SU-DHL-6 (cell line): Measurements from ENCODE around the gene CCR8.

Experiments used
- H2AFZ ChIP-seq: fragments of 200-600 bp; sonication (generic); 2 replicates; pipeline ENCODE4 v1.6.1; 2014; ENCODE audit warnings: low read depth, mild to moderate bottlenecking, moderate library complexity, mixed read lengths, antibody characterized with exemption, low read length; ENCODE audit not compliant: severe bottlenecking
- H3F3A ChIP-seq: fragments of 200-600 bp; shearing (Covaris generic); 2 replicates; pipeline ENCODE4 v1.6.0; 2016; ENCODE audit warnings: antibody characterized with exemption, mild to moderate bottlenecking; ENCODE audit not compliant: insufficient read depth
- H3K27ac ChIP-seq: fragments of 200-600 bp; sonication (generic); 2 replicates; pipeline ENCODE4 v1.5.1; 2016; ENCODE audit warnings: low read depth, mild to moderate bottlenecking, low read length, moderate library complexity, mixed read lengths
- H3K27me3 ChIP-seq: fragments of 200-600 bp; sonication (generic), shearing (Covaris generic); 2 replicates; pipeline ENCODE4 v1.6.0; 2014; ENCODE audit warnings: mild to moderate bottlenecking, low read length
- H3K36me3 ChIP-seq: fragments of 200-600 bp; sonication (generic); 2 replicates; pipeline ENCODE4 v1.6.1; 2014; ENCODE audit warnings: mild to moderate bottlenecking, low read length, mixed read lengths
- H3K4me2 ChIP-seq: fragments of 300-600, 200-600 bp; shearing (Covaris generic), sonication (generic); 2 replicates; pipeline ENCODE4 v1.6.0; 2014; ENCODE audit warnings: low read length, low read depth, mild to moderate bottlenecking; ENCODE audit not compliant: poor library complexity, severe bottlenecking
- H3K4me3 ChIP-seq: fragments of 200-600 bp; sonication (generic); 2 replicates; pipeline ENCODE4 v1.5.1; 2014; ENCODE audit warnings: antibody characterized with exemption, low read length, mild to moderate bottlenecking, mixed read lengths; ENCODE audit not compliant: insufficient read depth, poor library complexity, severe bottlenecking
- H3K79me2 ChIP-seq: fragments of 200-600 bp; sonication (generic); 2 replicates; pipeline ENCODE4 v1.6.1; 2014; ENCODE audit warnings: mild to moderate bottlenecking, low read length, moderate library complexity; ENCODE audit not compliant: insufficient read depth
- H3K9ac ChIP-seq: fragments of 200-600 bp; sonication (generic); 2 replicates; pipeline ENCODE4 v1.7.0; 2014; ENCODE audit warnings: mild to moderate bottlenecking, low read length
- H3K9me2 ChIP-seq: fragments of 200-600 bp; sonication (generic); replicated peaks from 2 replicates; pipeline ENCODE4 v1.6.1; 2014; ENCODE audit warnings: low read length; ENCODE audit not compliant: insufficient read depth
- H3K9me3 ChIP-seq: fragments of 200-600 bp; sonication (generic); 2 replicates; pipeline ENCODE4 v1.6.1; 2014; ENCODE audit warnings: low read length, mixed read lengths; ENCODE audit not compliant: insufficient read depth
- H4K20me1 ChIP-seq: fragments of 200-600 bp; sonication (generic); 2 replicates; pipeline ENCODE4 v1.6.1; 2014; ENCODE audit warnings: low read depth, mild to moderate bottlenecking, antibody characterized with exemption, low read length, moderate library complexity, mixed read lengths
- EZH2phosphoT487 ChIP-seq: fragments of 200-600 bp; sonication (generic), shearing (Covaris generic); conservative IDR thresholded peaks from 2 replicates; pipeline ENCODE4 v1.6.1; 2018; ENCODE audit warnings: mild to moderate bottlenecking, antibody characterized with exemption, low read length, moderate library complexity, mixed read lengths
- TF ChIP-seq, protein P1 (sequence below): fragments of 200-600 bp; sonication (generic); IDR thresholded peaks from one replicate; pipeline ENCODE4 v1.5.1; 2017; ENCODE audit warnings: antibody characterized with exemption, mild to moderate bottlenecking, low read length, moderate library complexity; ENCODE audit not compliant: insufficient read depth, poor library complexity, severe bottlenecking

The CCR8 gene

GRCh38 chr3:39292961-39293360, 36.5 kb upstream of the CCR8 start:
- no peaks in the 10 kb centered on the region for H3K9me3 ChIP-seq
- no peaks in the 10 kb centered on the region for H3K27me3 ChIP-seq
- H3K79me2 ChIP-seq = no peaks in the 10 kb centered on the region
- H3K36me3 ChIP-seq = no peaks in the 10 kb centered on the region
- no peak overlapping the region for H3K9ac ChIP-seq
- H3F3A ChIP-seq = no peaks in the 10 kb centered on the region
- H3K9me2 ChIP-seq = no peaks in the 10 kb centered on the region
- TF ChIP-seq, protein P1, sequence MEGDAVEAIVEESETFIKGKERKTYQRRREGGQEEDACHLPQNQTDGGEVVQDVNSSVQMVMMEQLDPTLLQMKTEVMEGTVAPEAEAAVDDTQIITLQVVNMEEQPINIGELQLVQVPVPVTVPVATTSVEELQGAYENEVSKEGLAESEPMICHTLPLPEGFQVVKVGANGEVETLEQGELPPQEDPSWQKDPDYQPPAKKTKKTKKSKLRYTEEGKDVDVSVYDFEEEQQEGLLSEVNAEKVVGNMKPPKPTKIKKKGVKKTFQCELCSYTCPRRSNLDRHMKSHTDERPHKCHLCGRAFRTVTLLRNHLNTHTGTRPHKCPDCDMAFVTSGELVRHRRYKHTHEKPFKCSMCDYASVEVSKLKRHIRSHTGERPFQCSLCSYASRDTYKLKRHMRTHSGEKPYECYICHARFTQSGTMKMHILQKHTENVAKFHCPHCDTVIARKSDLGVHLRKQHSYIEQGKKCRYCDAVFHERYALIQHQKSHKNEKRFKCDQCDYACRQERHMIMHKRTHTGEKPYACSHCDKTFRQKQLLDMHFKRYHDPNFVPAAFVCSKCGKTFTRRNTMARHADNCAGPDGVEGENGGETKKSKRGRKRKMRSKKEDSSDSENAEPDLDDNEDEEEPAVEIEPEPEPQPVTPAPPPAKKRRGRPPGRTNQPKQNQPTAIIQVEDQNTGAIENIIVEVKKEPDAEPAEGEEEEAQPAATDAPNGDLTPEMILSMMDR = no peak
- no peak for TF ChIP-seq EZH2phosphoT487
- no peak overlapping the region for H3K4me2 ChIP-seq
- H3K4me3 ChIP-seq = no peak overlapping the region
- no peaks in the 10 kb centered on the region for H4K20me1 ChIP-seq
- H2AFZ ChIP-seq = no peak overlapping the region
- no peak overlapping the region for H3K27ac ChIP-seq

- Histone ChIP-seq H3K36me3 (no peaks in the 10 kb centered on the region), H4K20me1 (no peaks in the 10 kb centered on the region), H3F3A (no peaks in the 10 kb centered on the region), H3K9ac (no peak overlapping the region), H3K79me2 (no peaks in the 10 kb centered on the region), H3K9me3 (0 out of 2 replicates have a peak, but pooled peaks cover 3% of the 10 kb centered on the region), H3K4me2 (no peak overlapping the region), H3K27ac (no peak overlapping the region), H3K9me2 (no peaks in the 10 kb centered on the region), H2AFZ (no peak overlapping the region), H3K4me3 (no peak overlapping the region), H3K27me3 (no peaks in the 10 kb centered on the region)
- TF ChIP-seq, protein P1 = no peak
- no peak for TF ChIP-seq EZH2phosphoT487
Observed at GRCh38 chr3:39294446-39295183, 34.9 kb upstream of the CCR8 start.

DNA sequence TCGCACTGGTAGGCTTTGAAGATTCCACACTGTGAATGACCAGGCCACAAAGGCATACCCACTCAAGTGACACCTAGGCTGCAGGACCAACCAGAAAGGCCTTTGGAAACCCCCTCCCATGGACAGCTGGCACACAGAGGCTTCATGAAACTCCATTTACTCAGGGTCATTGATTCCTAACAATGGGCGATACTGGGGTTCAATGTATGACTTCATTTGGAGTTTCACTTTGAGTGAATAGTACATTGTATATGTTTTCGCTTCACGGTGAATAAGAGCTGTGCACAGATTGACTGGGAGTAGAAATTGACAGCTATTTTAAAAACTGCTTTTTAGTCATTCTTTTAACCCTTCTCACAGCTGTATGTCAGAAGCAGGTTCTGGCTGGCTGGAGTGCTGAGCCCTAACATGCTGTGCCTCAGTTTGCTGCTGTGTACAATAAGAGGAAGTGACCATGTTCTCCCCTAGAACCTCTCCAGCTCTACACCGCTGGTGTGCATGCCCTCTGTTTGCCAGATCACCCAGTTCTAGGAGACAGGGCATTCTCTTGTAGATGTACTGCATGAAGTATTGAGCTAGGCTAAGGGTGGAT, 34.2 kb upstream of the CCR8 start:
- no peaks in the 10 kb centered on the region for H3K36me3 ChIP-seq
- no peaks in the 10 kb centered on the region for H3K27me3 ChIP-seq
- no peaks in the 10 kb centered on the region for H3F3A ChIP-seq
- no peak overlapping the region for H3K27ac ChIP-seq
- no peaks in the 10 kb centered on the region for H3K79me2 ChIP-seq
- H2AFZ ChIP-seq = no peak overlapping the region
- H3K9me3 ChIP-seq = 0 out of 2 replicates have a peak, but pooled peaks cover 8% of the 10 kb centered on the region
- no peak overlapping the region for H3K4me3 ChIP-seq
- no peaks in the 10 kb centered on the region for H3K9me2 ChIP-seq
- no peak for TF ChIP-seq EZH2phosphoT487
- H3K9ac ChIP-seq = no peak overlapping the region
- no peak overlapping the region for H3K4me2 ChIP-seq
- no peaks in the 10 kb centered on the region for H4K20me1 ChIP-seq
